ENCODE results near the gene EFCAB11.

The EFCAB11 gene

DNA sequence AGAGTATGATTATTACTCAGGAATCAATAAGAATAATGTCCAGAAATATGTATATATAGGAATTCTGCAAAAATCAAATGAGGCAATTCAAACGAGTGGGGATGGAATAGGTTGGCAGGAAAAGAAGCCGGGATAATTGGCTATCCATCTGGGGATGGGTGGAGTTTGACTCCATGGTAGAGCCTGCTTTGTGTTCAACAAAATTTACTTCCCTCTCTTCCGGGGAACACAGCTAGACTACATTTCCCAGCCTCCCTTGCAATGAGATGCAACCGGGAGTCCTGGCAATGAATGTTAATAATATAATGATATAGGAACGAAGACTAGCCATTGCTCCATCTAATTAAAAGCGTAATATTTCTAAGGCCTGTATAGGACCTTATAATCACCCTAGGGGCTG lies 146.6 kb downstream of the EFCAB11 start:
- DNase-seq, result no peak

DNA sequence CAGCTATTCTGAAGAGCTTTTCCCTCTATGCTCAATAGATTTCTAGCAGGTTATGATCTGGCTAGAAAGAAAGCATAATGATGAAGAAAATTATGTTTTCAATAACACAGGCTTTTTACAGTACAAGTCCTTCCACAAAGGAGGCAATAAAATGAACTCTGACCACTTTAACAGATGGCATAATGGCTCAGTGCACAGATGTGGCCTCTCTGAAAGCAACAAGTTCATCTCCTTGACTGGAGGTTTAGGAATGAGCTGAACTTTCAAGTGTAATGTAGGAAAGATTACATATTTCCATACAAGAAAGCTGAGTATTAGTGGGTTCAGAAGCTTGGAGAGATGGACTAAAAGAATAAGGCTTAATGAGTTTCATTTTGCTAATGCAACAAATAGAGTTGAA lies 147.4 kb downstream of the EFCAB11 start:
- no peak for DNase-seq

DNA sequence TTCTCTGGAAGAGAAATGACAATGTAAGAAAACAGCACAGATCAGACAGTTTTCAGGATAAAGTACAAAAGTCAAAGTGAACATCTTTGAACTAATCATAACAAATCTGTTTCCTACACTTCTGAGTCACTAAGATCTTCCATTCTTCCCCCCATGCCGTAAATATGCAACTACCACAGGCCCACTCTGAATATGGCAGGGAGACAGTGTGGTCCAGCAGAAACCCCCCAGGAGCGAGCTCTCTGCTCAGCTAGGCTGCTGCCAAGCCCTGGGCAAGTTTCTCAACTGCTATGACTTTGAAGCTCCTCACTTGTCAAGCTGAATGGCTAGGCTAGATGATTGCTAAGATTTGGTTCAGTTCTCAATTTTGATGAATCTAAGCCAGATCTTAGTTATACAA lies 148.1 kb downstream of the EFCAB11 start:
- no peak for DNase-seq

DNA sequence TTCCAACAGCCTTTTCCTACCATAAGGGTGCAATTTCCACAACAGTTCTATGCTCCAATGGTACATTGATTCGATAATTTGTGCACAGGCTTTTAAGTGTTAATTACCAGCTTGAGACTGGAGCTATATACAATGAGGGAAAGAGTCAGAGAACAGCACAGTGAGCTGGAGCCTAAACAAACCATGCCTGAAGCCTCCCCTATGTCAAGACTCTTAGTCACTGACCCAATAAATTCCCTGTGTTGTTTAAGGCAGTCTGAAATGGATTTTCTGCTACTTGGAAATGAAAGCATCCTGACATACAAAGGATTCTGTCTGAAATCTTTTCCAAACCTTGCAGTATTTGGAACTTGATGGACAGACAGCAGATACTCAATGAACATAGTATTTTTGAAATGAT lies 149.0 kb downstream of the EFCAB11 start:
- DNase-seq, result no peak

DNA sequence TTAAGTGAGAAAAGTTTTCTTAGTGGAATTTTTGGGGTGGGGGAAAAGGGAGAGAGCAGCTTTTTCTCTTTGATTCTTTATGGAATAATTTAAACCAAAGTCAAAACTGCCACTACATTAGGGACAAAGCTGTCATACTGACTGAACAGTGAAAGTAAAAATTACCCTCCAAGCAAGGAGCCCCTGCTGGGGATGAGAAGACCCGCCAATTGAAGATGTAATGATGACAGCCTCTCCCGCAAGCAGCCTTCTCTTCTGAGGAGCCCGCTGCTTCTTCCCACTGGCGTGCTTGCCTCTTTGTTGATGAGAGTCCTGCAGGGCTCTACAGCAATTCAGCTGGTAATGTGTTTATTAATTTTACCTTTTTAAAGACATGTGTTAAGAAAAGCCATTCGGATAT lies 151.0 kb downstream of the EFCAB11 start:
- no peak for DNase-seq

DNA sequence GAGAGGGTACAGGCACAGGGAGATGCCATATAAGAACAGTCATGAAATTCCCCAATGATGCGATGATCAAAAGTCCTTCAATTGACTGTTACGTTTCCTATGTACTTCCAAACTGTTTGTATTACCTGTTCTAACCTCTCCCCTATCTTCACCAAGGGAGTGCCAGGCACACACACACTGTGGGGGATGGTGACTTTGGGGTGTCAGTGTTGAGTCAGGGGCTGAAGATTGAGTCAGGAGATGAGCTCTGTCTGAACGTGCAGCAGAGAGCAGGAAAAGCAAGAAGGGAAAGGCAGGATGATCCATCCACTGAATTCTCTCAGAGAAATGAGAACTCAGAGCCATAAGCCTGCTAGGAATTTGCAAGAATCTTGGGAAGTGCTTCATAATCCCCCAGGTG lies 153.4 kb downstream of the EFCAB11 start:
- no peak for DNase-seq

DNA sequence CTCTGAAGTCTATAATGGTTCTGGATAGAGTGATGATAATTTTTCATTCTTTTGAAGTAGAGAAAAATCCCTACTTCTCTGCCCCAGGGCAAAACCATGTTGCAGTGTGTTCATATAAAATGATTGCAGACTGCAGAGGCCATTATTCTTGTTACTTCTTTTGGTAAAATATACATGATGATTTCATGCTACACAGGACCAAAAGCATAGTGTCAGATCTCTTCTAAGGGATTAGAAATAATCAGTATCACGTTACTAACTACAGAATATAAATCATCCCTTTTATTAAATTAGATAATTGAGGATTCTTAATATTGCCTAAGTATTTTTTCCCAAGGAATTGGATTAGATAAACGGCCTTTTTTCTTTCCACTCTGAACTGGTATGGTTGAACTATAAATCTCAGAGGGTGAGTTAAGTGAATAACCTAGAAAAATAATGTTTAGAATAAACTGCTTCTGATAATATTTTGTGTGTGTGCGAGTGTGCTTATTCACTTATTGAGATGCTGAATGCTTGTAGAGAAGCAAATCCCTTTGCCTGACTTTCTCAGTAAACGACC lies 156.2 kb downstream of the EFCAB11 start:
- DNase-seq, result no peak

DNA sequence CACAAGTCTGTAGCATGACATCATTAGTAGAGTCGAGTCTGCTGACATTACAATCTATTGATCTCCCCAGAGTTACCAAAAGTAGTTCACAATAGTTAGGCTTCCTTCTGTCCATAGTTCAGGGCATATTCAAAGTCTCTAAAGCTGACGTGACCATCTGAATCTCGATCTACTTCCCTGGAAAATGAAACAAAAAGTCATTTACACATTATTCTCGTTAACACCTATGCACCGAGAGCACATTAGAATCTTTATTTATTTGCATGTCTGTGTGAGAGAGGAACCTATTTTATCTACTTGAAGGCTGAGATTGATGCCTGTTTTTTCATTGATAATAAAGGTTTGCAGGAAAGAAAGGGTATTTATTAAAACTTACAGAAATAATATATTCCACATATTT lies 157.4 kb downstream of the EFCAB11 start:
- no peak for DNase-seq

DNA sequence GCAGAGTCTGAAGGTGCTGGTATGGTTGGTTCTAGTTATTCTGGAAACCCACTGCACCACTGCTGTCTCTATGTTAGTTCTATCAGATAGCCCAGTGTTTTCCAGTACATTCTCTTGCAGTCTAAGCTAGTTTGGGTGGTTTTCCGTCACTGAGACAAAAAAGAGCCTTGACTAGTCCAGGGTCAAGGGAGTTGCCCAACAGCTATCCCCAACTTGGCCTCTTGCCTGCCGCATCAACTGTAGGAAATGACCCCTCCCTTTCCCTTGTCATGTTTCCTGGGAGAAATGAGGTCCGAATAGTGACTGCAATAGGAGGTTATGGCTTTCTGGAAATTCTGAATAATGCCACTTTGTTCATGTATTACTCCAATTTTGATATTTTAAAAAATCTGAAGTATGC lies 160.4 kb downstream of the EFCAB11 start:
- DNase-seq, result no peak

DNA sequence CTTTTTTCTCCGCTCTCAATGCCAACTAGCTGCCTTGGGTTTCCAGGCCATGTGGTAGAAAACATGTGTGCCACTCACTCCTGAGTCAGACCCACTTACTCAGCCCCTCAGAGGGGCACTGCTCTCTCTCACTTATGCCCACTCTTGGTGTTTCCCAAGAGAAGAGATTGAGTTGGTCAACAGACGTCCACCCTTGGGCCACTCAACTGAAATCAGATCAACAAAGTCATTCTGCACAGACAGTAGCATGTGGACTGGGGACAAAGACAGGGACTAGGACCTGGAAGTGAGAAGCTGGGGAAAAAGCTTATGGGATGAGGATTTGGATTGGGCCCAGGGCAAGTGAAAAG lies 161.2 kb downstream of the EFCAB11 start:
- DNase-seq, result no peak

DNA sequence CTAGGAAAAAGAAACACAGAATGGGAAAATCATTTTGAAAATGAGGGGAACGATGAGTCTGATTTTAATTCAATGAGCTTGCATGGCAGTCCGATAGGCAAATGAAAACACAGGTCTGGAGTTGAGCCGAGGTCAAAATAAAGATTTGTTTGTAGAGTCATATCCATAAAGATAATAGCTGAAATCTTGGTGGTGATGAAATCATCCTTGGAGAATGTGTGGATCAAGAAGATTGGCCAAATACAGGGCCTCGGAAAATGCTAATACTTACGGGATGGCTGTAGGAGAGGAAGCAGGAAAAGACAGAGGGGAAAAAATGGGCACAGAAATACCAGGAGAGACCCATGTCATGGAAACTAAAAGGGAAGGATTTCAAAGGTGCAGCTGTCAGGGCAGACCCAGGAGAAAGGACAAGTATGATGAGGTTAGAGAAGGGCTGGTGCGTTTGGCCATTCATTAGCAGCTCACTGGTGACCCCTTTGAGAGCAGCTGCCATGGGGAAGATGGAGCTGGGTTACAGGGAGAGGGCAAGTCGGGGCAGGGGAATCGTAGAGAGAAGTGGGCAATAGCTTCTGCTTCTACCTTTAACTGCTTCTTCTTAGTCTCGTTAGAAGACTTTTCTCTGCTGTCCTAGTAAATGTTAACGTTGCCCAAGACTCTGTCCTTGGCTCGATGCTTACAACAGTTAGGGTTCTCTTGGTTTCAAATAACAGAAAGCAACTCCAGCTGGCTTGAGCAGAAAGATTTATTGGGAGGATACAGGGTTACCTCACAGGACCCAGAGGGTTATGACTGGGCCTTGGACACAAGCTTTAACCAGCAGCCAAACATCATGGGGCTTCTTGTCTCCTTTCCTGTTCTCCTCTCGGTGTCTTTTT lies 161.8 kb downstream of the EFCAB11 start:
- DNase-seq, result no peak

DNA sequence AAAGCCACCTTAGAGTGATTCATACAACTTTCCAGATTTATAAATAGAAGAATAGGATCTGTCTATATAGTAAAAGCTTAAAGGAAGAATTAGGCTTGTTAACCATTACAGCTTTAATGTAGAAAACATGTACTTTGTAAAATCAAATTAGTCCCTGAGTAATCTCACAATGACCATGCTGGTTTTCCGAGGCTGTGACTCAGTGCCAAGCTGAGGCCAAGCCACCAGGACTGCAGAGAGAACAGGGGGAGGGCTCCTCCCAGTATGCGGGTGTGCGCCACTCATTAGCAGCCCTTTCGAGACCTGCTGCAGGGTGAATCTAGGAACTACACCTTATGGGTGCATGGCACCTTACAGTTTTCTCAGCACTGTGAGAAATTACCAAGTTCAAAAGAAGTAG lies 167.0 kb downstream of the EFCAB11 start:
- DNase-seq, result no peak

DNA sequence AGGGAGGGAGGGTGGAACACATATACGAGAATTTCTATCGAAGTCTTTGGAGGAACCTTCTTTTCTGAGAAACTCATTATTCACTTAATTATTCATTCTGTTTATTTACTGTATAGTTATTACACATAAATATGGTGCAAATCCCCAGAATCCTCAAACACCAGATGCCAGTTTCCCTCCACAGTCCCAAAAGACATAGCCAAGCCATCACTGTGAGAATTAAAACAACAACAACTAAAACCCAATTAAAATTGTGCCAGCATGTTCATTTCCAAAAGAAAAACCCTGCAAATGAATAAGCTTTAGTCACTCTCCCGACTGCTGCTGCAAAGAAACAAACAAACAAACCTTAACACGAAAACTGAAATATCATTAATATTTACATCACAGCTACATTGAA lies 173.5 kb downstream of the EFCAB11 start:
- DNase-seq, result no peak

DNA sequence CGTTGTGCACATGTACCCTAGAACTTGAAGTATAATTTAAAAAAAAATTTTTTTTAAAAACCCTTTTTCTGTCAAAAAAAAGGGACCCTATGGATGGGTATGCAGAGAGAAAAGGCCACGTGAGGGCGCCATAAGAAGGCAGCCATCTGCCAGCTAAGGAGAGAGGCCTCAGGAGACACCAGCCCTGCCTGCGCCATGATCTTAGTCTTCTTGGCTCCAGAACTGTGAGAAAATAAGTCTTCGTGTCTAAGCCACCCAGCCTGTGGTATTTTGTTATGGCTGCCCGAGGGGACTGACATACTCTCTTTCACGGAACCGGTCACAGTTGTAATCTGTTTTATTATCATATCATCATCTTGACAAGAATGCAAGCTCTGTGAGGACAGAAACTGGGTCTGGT lies 174.8 kb downstream of the EFCAB11 start:
- DNase-seq, result no peak

DNA sequence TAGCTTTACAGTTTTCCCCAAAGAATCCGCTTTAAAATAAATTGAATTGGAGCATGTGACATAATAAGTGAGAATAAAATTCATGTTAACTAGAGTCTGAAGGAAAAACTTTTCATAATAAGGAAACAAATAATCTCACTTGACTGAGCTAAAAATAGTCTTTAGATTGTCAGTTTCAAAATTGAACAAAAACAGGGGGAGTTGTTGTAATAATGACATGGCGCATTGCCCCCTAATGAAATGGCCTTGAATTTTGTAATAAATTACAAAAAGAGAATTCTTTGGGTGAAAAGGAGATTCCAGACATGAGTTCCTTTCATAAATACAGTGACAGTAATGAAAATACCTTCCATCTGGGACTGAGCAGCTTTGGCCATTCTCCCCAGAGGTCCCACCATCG lies 178.6 kb downstream of the EFCAB11 start:
- no peak for DNase-seq

DNA sequence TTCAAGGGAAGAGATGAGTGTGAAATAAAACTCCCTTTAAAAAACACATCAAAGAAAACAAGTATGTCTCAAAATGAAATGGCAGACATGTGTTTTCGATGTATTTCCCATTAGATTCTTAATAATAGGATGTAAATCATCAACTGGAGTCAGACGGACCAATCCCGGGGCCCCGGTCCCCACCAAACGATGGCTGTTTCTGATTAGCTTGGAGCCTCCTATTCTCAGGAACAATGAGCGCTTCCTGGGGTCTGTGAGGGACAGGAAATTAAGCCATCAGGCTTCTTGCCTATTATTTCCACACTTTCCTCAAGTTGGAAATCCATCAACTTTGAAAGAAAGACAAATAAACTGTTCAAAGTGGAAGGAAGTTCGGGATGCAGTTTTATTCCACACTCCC lies 179.4 kb downstream of the EFCAB11 start:
- no peak for DNase-seq

DNA sequence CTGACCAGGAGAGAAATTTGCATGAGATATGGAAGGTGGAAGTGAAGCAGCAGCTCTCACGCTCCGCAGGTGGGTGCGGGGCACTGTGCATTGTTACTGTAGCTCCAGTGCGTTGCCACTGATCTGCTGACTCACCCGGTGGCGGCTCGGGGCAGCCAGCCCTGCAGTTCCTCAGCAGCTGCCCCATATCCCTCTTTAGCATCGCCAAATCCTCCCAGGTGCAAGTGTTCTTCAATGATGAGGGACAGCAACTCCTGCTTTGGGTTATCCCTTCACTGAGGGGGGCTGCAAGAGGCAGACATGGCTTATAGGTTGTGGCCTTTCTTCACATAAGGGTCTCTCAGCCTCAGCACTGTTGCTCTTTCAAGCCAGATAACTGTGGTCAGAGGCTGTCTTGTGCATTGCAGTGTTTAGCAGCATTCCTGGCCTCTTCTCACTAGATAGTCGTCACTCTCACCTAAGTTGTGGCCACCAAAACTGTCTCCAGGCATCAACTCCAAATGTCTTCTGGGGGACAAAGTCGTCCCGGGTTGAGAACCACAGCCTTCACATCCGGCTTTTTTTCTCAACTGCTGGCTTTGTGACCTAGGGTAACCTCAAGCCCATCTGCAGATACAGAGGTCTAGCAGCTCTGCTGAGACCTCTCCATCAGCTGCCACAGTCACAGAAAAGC lies 180.8 kb downstream of the EFCAB11 start:
- DNase-seq, result no peak

DNA sequence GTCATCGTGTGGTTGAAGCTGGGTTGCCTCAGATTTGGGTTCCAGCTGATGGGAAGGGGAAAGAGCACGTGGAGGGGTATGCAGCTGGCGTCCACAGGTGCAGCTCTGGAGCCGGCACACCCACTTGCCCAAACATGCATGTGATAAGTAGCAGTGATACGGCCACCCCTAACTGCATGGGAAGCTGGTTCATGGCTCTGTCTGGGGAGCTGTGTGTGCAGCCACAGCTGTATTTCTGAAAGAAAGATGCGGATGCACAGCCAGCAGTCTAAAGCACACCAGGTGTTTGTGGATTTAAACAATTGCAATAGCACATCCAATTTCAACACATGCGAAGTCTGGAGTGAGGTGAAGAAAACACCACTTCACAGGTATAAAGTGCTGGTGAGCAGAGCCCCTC lies 181.4 kb downstream of the EFCAB11 start:
- DNase-seq, result no peak

DNA sequence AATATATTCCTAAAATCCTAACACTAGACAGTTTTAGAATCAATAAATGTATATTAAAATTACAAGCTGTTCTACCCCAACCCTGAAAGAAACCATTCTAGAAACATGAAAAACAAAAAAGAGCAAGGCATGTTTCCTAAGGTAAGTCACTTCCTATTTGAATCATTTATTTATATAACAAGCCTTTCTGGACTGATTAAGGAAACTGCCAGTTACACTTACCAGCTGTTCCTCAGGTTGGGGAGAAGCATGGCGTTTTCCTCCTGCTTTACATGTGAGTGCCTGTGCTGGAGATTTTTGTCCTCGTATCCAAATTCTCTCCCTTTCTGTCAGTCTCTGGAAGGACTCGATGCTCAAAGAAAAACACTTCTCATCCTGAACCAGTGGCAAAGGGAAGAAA lies 183.3 kb downstream of the EFCAB11 start:
- DNase-seq, result no peak

DNA sequence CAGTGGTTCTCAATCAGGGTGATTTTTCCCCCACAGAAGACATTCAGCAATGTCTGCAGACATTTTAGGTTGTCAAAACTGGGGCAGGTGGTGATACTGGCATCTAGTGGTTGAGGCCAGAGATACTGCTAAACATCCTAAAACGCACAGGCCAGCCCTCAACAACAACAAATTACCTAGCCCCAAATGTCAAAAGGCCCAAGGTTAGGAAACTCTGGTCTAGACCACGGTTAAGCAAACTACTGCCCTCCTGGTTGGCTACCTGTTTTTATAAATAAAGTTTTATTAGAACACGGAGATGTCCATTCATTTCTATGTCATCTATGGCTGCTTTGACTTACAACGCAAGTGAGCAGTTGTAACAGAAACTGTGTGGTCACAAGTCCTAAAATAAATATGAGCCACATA lies 186.7 kb downstream of the EFCAB11 start:
- peak; percentile 82 for DNase-seq

DNA sequence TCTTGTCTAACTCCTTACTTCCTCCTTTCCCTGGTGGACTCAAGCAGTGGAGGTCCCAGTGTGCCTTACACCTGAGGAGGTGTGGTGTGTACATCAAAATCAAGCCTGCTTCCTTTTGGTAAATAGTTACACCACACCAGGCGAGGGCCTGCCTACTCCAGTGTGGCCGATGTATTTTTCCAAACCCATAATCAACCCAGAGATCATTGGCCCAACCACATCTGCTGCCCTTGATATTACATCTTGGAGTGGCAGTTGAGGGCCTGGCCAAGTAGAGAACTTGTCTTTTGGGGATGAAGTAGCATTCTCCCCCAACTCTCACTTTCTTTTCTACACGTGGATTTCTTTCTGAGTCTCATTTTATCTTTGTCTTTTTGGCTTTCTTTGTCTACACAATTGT lies 187.4 kb downstream of the EFCAB11 start:
- no peak for DNase-seq

DNA sequence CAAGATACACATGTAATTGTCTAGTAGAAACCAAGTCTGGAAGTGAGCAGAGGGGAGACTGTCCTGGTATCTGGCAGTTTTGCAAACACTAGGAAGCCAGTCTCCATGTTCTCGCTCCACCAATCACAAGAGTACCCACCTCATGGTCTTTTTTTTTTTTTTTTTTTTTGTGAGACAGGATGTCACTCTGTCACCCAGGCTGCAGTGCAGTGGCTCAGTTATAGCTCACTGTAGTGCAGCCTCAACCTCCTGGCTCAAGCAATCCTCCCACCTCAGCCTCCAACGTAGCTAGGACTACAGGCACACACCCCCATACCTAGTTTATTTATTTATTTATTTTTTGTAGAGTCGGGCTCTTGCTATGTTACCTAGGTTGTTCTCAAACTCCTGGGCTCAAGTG lies 189.2 kb downstream of the EFCAB11 start:
- no peak for DNase-seq

DNA sequence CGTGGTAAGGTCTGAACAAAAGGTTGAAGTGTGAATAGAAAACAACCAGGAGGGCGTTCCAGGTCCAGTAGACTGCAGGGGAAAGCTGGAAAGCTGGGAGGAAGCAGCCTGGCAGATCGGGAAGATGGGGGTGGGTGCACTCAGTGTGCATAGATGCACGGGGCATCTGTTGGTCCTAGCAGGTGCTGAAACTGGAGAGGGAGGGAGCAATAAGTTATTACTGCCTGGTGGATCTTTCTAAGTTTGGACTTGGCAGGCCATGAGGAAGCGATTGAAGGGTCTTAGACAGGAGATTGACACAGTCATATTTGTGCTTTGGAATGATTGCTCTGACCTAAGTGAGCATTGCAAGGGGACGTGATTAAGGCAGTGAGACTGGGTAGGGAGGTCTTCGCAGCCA lies 194.4 kb downstream of the EFCAB11 start:
- DNase-seq, result no peak

DNA sequence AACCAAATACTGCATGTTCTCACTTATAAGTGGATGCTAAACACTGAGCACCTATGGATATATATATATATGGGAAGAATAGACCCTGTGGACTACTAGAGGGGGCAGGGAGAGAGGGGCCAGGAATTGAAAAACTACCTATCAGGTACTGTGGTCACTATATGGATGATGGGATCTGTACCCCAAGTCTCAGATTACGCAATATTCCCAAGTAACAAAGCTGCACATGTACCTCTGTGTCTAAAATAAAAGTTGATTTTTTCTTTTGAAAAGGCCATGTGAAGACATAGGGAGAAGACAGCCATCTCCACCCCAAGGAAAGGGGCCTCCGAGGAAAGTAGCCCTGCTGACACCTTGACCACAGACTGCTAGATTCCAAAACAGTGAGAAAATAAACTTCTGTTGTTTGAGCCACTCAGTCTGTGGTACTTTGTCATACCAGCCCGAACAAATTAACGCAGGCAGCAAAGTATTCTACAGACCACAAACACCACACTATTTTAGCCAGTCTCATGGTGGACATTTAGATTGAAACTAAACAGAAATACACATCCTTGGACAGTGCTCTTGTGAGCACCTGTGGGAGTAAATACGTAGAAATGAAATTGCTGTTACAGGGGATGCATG lies 197.1 kb downstream of the EFCAB11 start:
- no peak for DNase-seq
